PC-3 (cell line): Measurements from ENCODE around the gene CELF1. TPM values are rescaled to one million over a fixed set of nuclear protein-coding genes. Genes with fewer than 3 reads are reported as not detected.
"Not testable (repeated sequence)": the region's sequence is repeated elsewhere in the genome, so short reads cannot be mapped to it uniquely, and the experiment has no call there.

Experiments
- ATAC-seq: fragments of 200-7000 bp; cut with Tn5 transposase; 2 replicates; pipeline ENCODE4 v1.9.1; 2020; ENCODE audit warnings: mild to moderate bottlenecking, moderate library complexity
- BruUV-seq: library from RNA; stranded (reverse); fragments of 400-500 nt; replicated peaks from 2 replicates; lab custom pipeline; 2021; lab: Mats Ljungman, UMichigan
- CTCF ChIA-PET: fragments of 300-600 bp; sonication (Branson Sonifier 250); formaldehyde crosslinking; loops from one replicate; lab custom pipeline; 2022; ENCODE audit warnings: antibody characterized with exemption; lab: Charles Lee
- POLR2A ChIA-PET: fragments of 300-600 bp; sonication (Branson Sonifier 250); formaldehyde crosslinking; loops from one replicate; lab custom pipeline; 2022; ENCODE audit warnings: antibody characterized with exemption; ENCODE audit not compliant: unreplicated experiment; lab: Charles Lee
- DNase-seq: peaks from one replicate; pipeline ENCODE4 v3.0.0-alpha.2; 2015
- H2AFZ ChIP-seq: fragments of 300-600 bp; sonication (generic); 2 replicates; pipeline ENCODE4 v1.6.0; 2016; ENCODE audit warnings: antibody characterized with exemption, low read length
- H3F3A ChIP-seq: fragments of 300-600 bp; sonication (generic); one replicate; pipeline ENCODE4 v1.6.0; 2017; ENCODE audit warnings: antibody characterized with exemption, low read length, control low read depth, mild to moderate bottlenecking; ENCODE audit not compliant: unreplicated experiment
- H3K27ac ChIP-seq: fragments of 300-600 bp; sonication (generic); 2 replicates; pipeline ENCODE4 v1.5.1; 2016; ENCODE audit warnings: mild to moderate bottlenecking, low read length
- H3K27me3 ChIP-seq: fragments of 300-600 bp; sonication (generic); 2 replicates; pipeline ENCODE4 v1.6.1; 2016; ENCODE audit warnings: low read length, mixed read lengths
- H3K36me3 ChIP-seq: fragments of 300-600 bp; sonication (generic); 2 replicates; pipeline ENCODE4 v1.6.1; 2016; ENCODE audit warnings: low read depth, mixed run types, low read length, mixed read lengths
- H3K4me1 ChIP-seq: fragments of 300-600 bp; sonication (generic); 2 replicates; pipeline ENCODE4 v1.5.1; 2016; ENCODE audit warnings: low read length; ENCODE audit not compliant: insufficient read depth
- H3K4me2 ChIP-seq: fragments of 300-600 bp; sonication (generic); 2 replicates; pipeline ENCODE4 v1.6.0; 2016; ENCODE audit warnings: low read length
- H3K4me3 ChIP-seq: fragments of 300-600 bp; sonication (generic); 2 replicates; pipeline ENCODE4 v1.5.1; 2016; ENCODE audit warnings: mild to moderate bottlenecking, low read length, mixed read lengths
- H3K79me2 ChIP-seq: fragments of 300-600 bp; sonication (generic); 2 replicates; pipeline ENCODE4 v1.6.1; 2017; ENCODE audit warnings: low read length, mixed read lengths
- H3K9ac ChIP-seq: fragments of 300-600 bp; sonication (generic); 2 replicates; pipeline ENCODE4 v1.6.0; 2016; ENCODE audit warnings: mild to moderate bottlenecking, low read length
- H3K9me2 ChIP-seq: fragments of 300-600 bp; sonication (generic); replicated peaks from 2 replicates; pipeline ENCODE4 v1.6.1; 2016; ENCODE audit warnings: mixed run types, low read length, mixed read lengths
- H3K9me3 ChIP-seq: fragments of 300-600 bp; sonication (generic); 2 replicates; pipeline ENCODE4 v1.6.1; 2016; ENCODE audit warnings: low read length, mixed read lengths
- H4K20me1 ChIP-seq: fragments of 300-600 bp; sonication (generic); 2 replicates; pipeline ENCODE4 v1.6.1; 2016; ENCODE audit warnings: low read length, mixed read lengths
- CTCF ChIP-seq: fragments of 300-600 bp; sonication (generic); conservative IDR thresholded peaks from 2 replicates; pipeline ENCODE4 v1.5.1; 2017; ENCODE audit warnings: antibody characterized with exemption, low read depth, mild to moderate bottlenecking, low read length
- EZH2 ChIP-seq: fragments of 300-600 bp; sonication (generic); IDR thresholded peaks from one replicate; pipeline ENCODE4 v1.6.1; 2017; ENCODE audit warnings: antibody characterized with exemption, mild to moderate bottlenecking, low read length; ENCODE audit not compliant: unreplicated experiment
- EZH2phosphoT487 ChIP-seq: fragments of 300-600 bp; sonication (generic); IDR thresholded peaks from 2 replicates; pipeline ENCODE4 v1.6.1; 2018; ENCODE audit warnings: mild to moderate bottlenecking, antibody characterized with exemption, low read length, borderline replicate concordance
- intact Hi-C: fragments of 100-400 bp; cut with micrococcal nuclease; formaldehyde crosslinking; loops from 2 replicates; pipeline ENCODE4 v1.9.0; 2023
- total RNA-seq: library from RNA; depleted of rRNA; stranded (reverse); fragments of >200 nt; gene quantifications from 2 replicates; pipeline ENCODE4 v1.2.3, GENCODE V29; 2014

CELF1 gene
- total RNA-seq, 1 experiment from 2014 or later = 80.1 TPM

GRCh38 chr11:47460571-47461235 lies 92.2 kb downstream of the CELF1 start:
- TSS peak; percentile 13 for BruUV-seq
- no peak overlapping the region for H2AFZ ChIP-seq
- no peak overlapping the region for H3K27ac ChIP-seq
- no peaks in the 10 kb centered on the region for H3K9me2 ChIP-seq
- H3K79me2 ChIP-seq = no peaks in the 10 kb centered on the region
- H3K9me3 ChIP-seq = no peaks in the 10 kb centered on the region
- H3K4me1 ChIP-seq = no peaks in the 10 kb centered on the region
- ChIA-PET POLR2A (no interaction called here), CTCF (no interaction called here)
- DNase-seq (no peak), ATAC-seq (no peak; the same call in none of the 2 replicates)
- 0 out of 2 replicates have a peak, but pooled peaks cover 7% of the 10 kb centered on the region for H3K36me3 ChIP-seq
- no peak overlapping the region for H3K4me2 ChIP-seq
- H4K20me1 ChIP-seq = no peaks in the 10 kb centered on the region
- no peak for TF ChIP-seq EZH2
- TF ChIP-seq EZH2phosphoT487 = no peak
- no peak for TF ChIP-seq CTCF
- H3F3A ChIP-seq = no peaks in the 10 kb centered on the region
- no peak overlapping the region for H3K4me3 ChIP-seq
- no peak overlapping the region for H3K9ac ChIP-seq
- intact Hi-C loops = no loop called here
- no peaks in the 10 kb centered on the region for H3K27me3 ChIP-seq

- ChIA-PET CTCF (interaction anchor here (0.6 kb wide), 14 partner anchors 20 to 1537 kb away, joined by 4 to 9 read pairs (median 5); partner anchors contain the start of gene PEX16), POLR2A (interaction anchor here (0.6 kb wide), 1 partner anchor 478 kb away, joined by 11 read pairs; no protein-coding TSS in a partner anchor)
- H3K4me2 ChIP-seq, H3K9ac ChIP-seq, H3K79me2 ChIP-seq, H3K36me3 ChIP-seq, H3K4me3 ChIP-seq, H3K4me1 ChIP-seq, H3K27me3 ChIP-seq, H2AFZ ChIP-seq, H3K27ac ChIP-seq, H3F3A ChIP-seq, H3K9me3 ChIP-seq, H3K9me2 ChIP-seq, H4K20me1 ChIP-seq, BruUV-seq: not testable (repeated sequence)
- DNase-seq (peak; percentile 78), ATAC-seq (peak; percentile 86)
- intact Hi-C loops = loop anchor here (1.0 to 2.0 kb wide), 2 partner anchors 45 to 80 kb away; partner anchors contain the start of gene SLC39A13
- peak; percentile 78 for TF ChIP-seq CTCF
Measured at GRCh38 chr11:47454258-47454671, 98.7 kb downstream of the CELF1 start.

GRCh38 chr11:47453365-47453764 lies 99.6 kb downstream of the CELF1 start:
- H3K4me2 ChIP-seq = no peak overlapping the region
- ChIA-PET POLR2A (no interaction called here), CTCF (no interaction called here)
- H4K20me1 ChIP-seq = no peaks in the 10 kb centered on the region
- H3K79me2 ChIP-seq = no peaks in the 10 kb centered on the region
- no peak for ATAC-seq
- no peaks in the 10 kb centered on the region for H3K9me3 ChIP-seq
- no peak overlapping the region for H3K4me3 ChIP-seq
- H3F3A ChIP-seq = no peaks in the 10 kb centered on the region
- H3K4me1 ChIP-seq = no peaks in the 10 kb centered on the region
- H3K27ac ChIP-seq = no peak overlapping the region
- no peaks in the 10 kb centered on the region; the same call in 1 of the 2 replicates for H3K36me3 ChIP-seq
- TF ChIP-seq EZH2 (no peak), CTCF (no peak), EZH2phosphoT487 (no peak)
- H3K9me2 ChIP-seq = no peaks in the 10 kb centered on the region
- no TSS peak for BruUV-seq
- H3K9ac ChIP-seq = no peak overlapping the region
- DNase-seq = no peak
- H2AFZ ChIP-seq = no peak overlapping the region
- intact Hi-C loops = no loop called here
- H3K27me3 ChIP-seq = no peaks in the 10 kb centered on the region
